Measurements from ENCODE around the gene ATF7.
"Not testable (repeated sequence)": the region's sequence is repeated elsewhere in the genome, so short reads cannot be mapped to it uniquely, and the experiment has no call there.

The ATF7 gene

GRCh38 chr12:53594897-53595615 lies 31.1 kb downstream of the ATF7 start:
- no peak for DNase-seq

GRCh38 chr12:53593707-53594106 lies 32.5 kb downstream of the ATF7 start:
- DNase-seq: no peak

GRCh38 chr12:53593031-53593430 lies 33.2 kb downstream of the ATF7 start:
- DNase-seq: no peak

- no peak for DNase-seq
These were observed 33.8 kb downstream of the ATF7 start for GRCh38 chr12:53592426-53592825.

- no peak for DNase-seq
These were observed 34.6 kb downstream of the ATF7 start for GRCh38 chr12:53591301-53592206.

GRCh38 chr12:53590652-53591051 lies 35.5 kb downstream of the ATF7 start:
- no peak for DNase-seq

- DNase-seq: no peak
These were observed 36.3 kb downstream of the ATF7 start for GRCh38 chr12:53589915-53590314.

- no peak for DNase-seq
These were observed 36.8 kb downstream of the ATF7 start for GRCh38 chr12:53589423-53589822.

GRCh38 chr12:53588123-53588522 lies 38.1 kb downstream of the ATF7 start:
- DNase-seq: no peak

- DNase-seq: no peak
These were observed 39.4 kb downstream of the ATF7 start for GRCh38 chr12:53586745-53587144.

- DNase-seq: no peak
These were observed 40.6 kb downstream of the ATF7 start for GRCh38 chr12:53585448-53586125.

GRCh38 chr12:53579545-53579955 lies 46.6 kb downstream of the ATF7 start:
- no peak for DNase-seq

GRCh38 chr12:53578783-53579182 lies 47.4 kb downstream of the ATF7 start:
- DNase-seq: no peak

- DNase-seq: no peak
These were observed 48.2 kb downstream of the ATF7 start for GRCh38 chr12:53577941-53578352.

GRCh38 chr12:53575502-53576249 lies 50.5 kb downstream of the ATF7 start:
- no peak for DNase-seq

GRCh38 chr12:53572134-53572758 lies 53.9 kb downstream of the ATF7 start:
- no peak for DNase-seq

GRCh38 chr12:53571295-53571694 lies 54.9 kb downstream of the ATF7 start:
- no peak for DNase-seq

- DNase-seq: no peak
These were observed 57.2 kb downstream of the ATF7 start for GRCh38 chr12:53568809-53569557.

GRCh38 chr12:53567961-53568808 lies 58.0 kb downstream of the ATF7 start:
- no peak for DNase-seq

GRCh38 chr12:53565376-53565775 lies 60.8 kb downstream of the ATF7 start:
- not testable (repeated sequence) for DNase-seq

- DNase-seq: no peak
These were observed 61.2 kb downstream of the ATF7 start for GRCh38 chr12:53564941-53565340.
